ENCODE data around the gene SMIM28. TPM values are rescaled to one million over a fixed set of nuclear protein-coding genes. Genes with fewer than 3 reads are reported as not detected.

SMIM28 gene
- total RNA-seq, 4 donors from 2014 or later, result not detected

GRCh38 chr6:138343112-138343511 is 34.6 kb upstream of the SMIM28 start:
- no peak overlapping the region for H3K27ac ChIP-seq
- H3K4me3 ChIP-seq, result no peak overlapping the region
- DNase-seq (ENCODE audit: low spot score in 2 of 2), result no peak
- H3K27me3 ChIP-seq, result no peaks in the 10 kb centered on the region
- no peaks in the 10 kb centered on the region for H3K36me3 ChIP-seq
- H3K9me3 ChIP-seq, result no peaks in the 10 kb centered on the region
- no peaks in the 10 kb centered on the region for H3K4me1 ChIP-seq
- TF ChIP-seq EP300 (IDR thresholded peaks at IDR 0.05) (no peak), POLR2AphosphoS5 (IDR thresholded peaks at IDR 0.05) (no peak), CTCF (IDR thresholded peaks at IDR 0.05) (no peak), POLR2A (IDR thresholded peaks at IDR 0.05) (no peak)

- no peaks in the 10 kb centered on the region for H3K4me1 ChIP-seq
- TF ChIP-seq POLR2AphosphoS5 (IDR thresholded peaks at IDR 0.05), result no peak
- no peak for TF ChIP-seq CTCF (IDR thresholded peaks at IDR 0.05)
- H3K27ac ChIP-seq, result no peak overlapping the region
- 74% methylated on average over 2 of the region's 2 CpGs for WGBS
- H3K27me3 ChIP-seq, result no peaks in the 10 kb centered on the region
- DNase-seq (ENCODE audit: low spot score in 2 of 2), result no peak
- H3K36me3 ChIP-seq, result no peaks in the 10 kb centered on the region
- no peak overlapping the region for H3K4me3 ChIP-seq
- no peaks in the 10 kb centered on the region for H3K9me3 ChIP-seq
Measured at GRCh38 chr6:138345565-138346285, 32.0 kb upstream of the SMIM28 start.

DNA sequence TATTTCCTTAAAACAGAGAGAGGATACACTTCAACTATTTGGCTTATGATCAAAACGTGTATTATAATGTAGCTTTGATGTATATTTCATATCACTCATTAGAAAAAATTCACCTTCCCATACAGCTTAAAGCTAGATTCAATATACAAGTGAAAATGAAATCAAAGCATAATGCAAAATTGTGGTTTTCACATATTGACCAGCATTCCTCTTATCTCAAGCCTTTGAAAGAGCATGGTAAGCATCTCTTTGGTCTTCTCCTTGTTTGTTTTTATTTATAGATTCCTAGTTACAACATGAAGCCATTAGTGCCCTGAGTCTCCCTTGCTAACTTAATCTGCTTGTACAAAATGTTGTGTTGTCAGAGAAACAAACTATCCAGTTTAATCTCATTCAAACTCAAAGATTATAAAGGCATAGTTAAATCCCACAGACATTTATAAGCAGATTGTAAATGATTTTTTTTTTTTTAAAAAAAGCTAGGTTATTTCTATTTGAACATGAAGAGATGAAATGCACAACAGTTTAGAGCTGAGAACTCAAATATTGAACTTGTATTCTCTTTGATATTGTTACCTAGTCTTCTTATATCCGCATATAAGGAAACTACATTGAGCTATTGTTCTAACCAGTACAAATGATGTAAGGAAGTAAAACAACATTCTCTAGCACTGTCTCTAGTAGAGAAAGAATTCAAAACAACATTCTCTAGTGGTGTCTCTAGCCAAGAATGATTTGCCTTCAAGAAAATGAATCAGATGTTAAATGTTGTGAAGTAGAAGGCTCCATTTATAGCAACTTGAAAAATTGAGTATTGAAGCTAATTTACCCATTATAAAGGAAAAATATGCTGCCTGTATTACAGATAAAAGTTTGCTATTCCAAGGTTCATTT is 31.2 kb upstream of the SMIM28 start:
- DNase-seq (ENCODE audit: low spot score in 2 of 2), result no peak
- no peaks in the 10 kb centered on the region for H3K4me1 ChIP-seq
- no peaks in the 10 kb centered on the region for H3K27me3 ChIP-seq
- H3K36me3 ChIP-seq, result no peaks in the 10 kb centered on the region
- H3K27ac ChIP-seq, result no peak overlapping the region
- 58% methylated on average over 2 of the region's 2 CpGs for WGBS
- TF ChIP-seq CTCF (IDR thresholded peaks at IDR 0.05) (no peak), POLR2A (IDR thresholded peaks at IDR 0.05) (no peak), EP300 (IDR thresholded peaks at IDR 0.05) (no peak), POLR2AphosphoS5 (IDR thresholded peaks at IDR 0.05) (no peak)
- no peaks in the 10 kb centered on the region for H3K9me3 ChIP-seq
- no peak overlapping the region for H3K4me3 ChIP-seq

DNA sequence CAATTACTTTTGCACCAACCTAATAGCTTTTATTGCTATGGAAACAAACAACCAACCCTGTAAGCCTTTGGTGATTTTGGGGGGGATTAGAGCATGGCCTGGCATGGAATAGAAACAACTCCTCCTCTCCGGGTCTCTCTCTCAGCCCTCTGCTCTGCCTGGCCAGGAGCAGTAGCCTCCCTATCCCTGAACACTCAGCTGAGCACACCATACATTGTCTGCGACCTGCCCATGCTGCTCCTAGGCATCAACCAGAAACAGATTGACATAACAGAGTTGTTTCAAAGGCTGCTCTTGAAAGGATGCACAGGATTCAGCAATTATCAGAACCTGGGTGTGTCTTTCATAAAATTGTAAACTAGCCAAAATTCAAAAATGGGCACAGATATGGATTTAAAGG is 29.8 kb upstream of the SMIM28 start:
- Histone ChIP-seq H3K27ac (no peak overlapping the region), H3K27me3 (no peaks in the 10 kb centered on the region), H3K4me3 (no peak overlapping the region), H3K4me1 (no peaks in the 10 kb centered on the region), H3K9me3 (no peaks in the 10 kb centered on the region), H3K36me3 (no peaks in the 10 kb centered on the region)
- WGBS, result 62% methylated on average over 2 of the region's 2 CpGs
- TF ChIP-seq POLR2AphosphoS5 (IDR thresholded peaks at IDR 0.05) (no peak), POLR2A (IDR thresholded peaks at IDR 0.05) (no peak)
- no peak for DNase-seq (ENCODE audit: low spot score in 2 of 2)

DNA sequence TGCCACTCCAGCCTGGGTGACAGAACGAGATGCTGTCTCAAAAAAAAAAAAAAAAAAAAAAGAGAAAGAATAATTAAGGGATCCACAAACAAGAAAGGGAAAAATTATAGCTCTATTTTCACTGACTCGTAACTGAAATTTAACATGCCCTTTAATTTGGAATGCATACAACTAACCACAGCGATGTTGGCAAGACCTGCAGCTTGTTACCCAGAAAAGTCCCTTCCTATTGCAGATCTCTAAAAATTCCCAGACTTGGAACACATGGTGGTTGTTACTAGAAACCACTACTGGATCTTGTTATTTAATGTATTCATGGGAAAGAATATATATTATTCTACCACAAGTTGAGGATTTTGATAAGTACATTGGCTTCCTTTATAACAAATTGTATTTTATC is 27.8 kb upstream of the SMIM28 start:
- H3K4me3 ChIP-seq, result no peak overlapping the region
- no peak overlapping the region for H3K27ac ChIP-seq
- H3K27me3 ChIP-seq, result peaks cover 4% of the 10 kb centered on the region
- no peak for TF ChIP-seq EP300 (IDR thresholded peaks at IDR 0.05)
- no peak for TF ChIP-seq CTCF (IDR thresholded peaks at IDR 0.05)
- TF ChIP-seq POLR2AphosphoS5 (IDR thresholded peaks at IDR 0.05), result no peak
- TF ChIP-seq POLR2A (IDR thresholded peaks at IDR 0.05), result no peak
- no peaks in the 10 kb centered on the region for H3K9me3 ChIP-seq
- WGBS, result 49% methylated on average over 3 of the region's 3 CpGs
- no peaks in the 10 kb centered on the region for H3K36me3 ChIP-seq
- DNase-seq (ENCODE audit: low spot score in 2 of 2), result no peak
- H3K4me1 ChIP-seq, result no peaks in the 10 kb centered on the region
